HCT116 (cell line): ENCODE data around the gene NDUFS6. TPM values are rescaled to one million over a fixed set of nuclear protein-coding genes. Genes with fewer than 3 reads are reported as not detected.

Source experiments
- ATAC-seq: fragments of 200-7000 bp; cut with Tn5 transposase; 2 replicates; pipeline ENCODE4 v1.9.1; 2020; ENCODE audit warnings: mild to moderate bottlenecking, moderate library complexity
- BruUV-seq: library from RNA; stranded (reverse); fragments of 400-500 nt; replicated peaks from 2 replicates; lab custom pipeline; 2021; lab: Mats Ljungman, UMichigan
- CTCF ChIA-PET: fragments of 300-600 bp; sonication (Branson Sonifier 250); formaldehyde crosslinking; loops from one replicate; lab custom pipeline; 2021; ENCODE audit warnings: antibody characterized with exemption; lab: Charles Lee
- POLR2A ChIA-PET: fragments of 300-600, 350-600 bp; sonication (Branson Sonifier 250); formaldehyde crosslinking; loops from one replicate; lab custom pipeline; 2021; ENCODE audit warnings: antibody characterized with exemption; lab: Charles Lee
- RAD21 ChIA-PET, 2 experiments: fragments of 300-600 bp; sonication (Branson Sonifier 250); formaldehyde crosslinking; loops; one replicate each; lab custom pipeline; 2023; ENCODE audit warnings: low total read pairs in 2 of 2; ENCODE audit not compliant: uncharacterized antibody in 2 of 2, unreplicated experiment in 2 of 2, low non-redundant PET in 1 of 2; lab: Charles Lee
- DNase-seq: peaks from one replicate; pipeline ENCODE4 v3.0.0-alpha.2; 2010; ENCODE audit warnings: low read depth, low spot score
- H2AFZ ChIP-seq: fragments of 200-600 bp; shearing (Covaris generic), sonication (generic); 2 replicates; pipeline ENCODE4 v1.6.1; 2017; ENCODE audit warnings: low read depth, mixed run types, mixed read lengths, antibody characterized with exemption, low read length; ENCODE audit not compliant: poor library complexity, severe bottlenecking
- H3K27ac ChIP-seq: 2 replicates; pipeline ENCODE4 v1.5.1; 2012; ENCODE audit warnings: low read depth, low read length
- H3K27me3 ChIP-seq: fragments of 200-600 bp; sonication (generic); 2 replicates; pipeline ENCODE4 v1.6.1; 2016; ENCODE audit warnings: mixed run types, low read length, mixed read lengths; ENCODE audit not compliant: insufficient read depth
- H3K36me3 ChIP-seq, 2 experiments: fragments of 200-500 bp in 1 of 2; fragments of 200-600 bp in 1 of 2; sonication (Bioruptor generic) in 1 of 2; sonication (generic) in 1 of 2; 2 replicates each; pipeline versions ENCODE4 v1.5.1 to v1.6.1; 2014 to 2016; ENCODE audit warnings: low read length in 2 of 2, inconsistent platforms in 1 of 2, mixed read lengths in 1 of 2, mixed run types in 1 of 2; ENCODE audit not compliant: insufficient read depth in 2 of 2, control insufficient read depth in 1 of 2
- H3K4me1 ChIP-seq, 2 experiments: fragments of 200-600 bp in 1 of 2; sonication (generic) in 1 of 2; 2 replicates each; pipeline versions ENCODE4 v1.5.1 to v1.6.1; 2012 to 2017; ENCODE audit warnings: low read length in 2 of 2, inconsistent platforms in 1 of 2, mild to moderate bottlenecking in 1 of 2, mixed read lengths in 1 of 2, mixed run types in 1 of 2, moderate library complexity in 1 of 2; ENCODE audit not compliant: insufficient read depth in 2 of 2, control insufficient read depth in 1 of 2
- H3K4me2 ChIP-seq: fragments of 200-600 bp; sonication (generic); 2 replicates; pipeline ENCODE4 v1.6.1; 2017; ENCODE audit warnings: mixed run types, low read length, mixed read lengths
- H3K4me3 ChIP-seq, 2 experiments: fragments of 200-600 bp in 1 of 2; sonication (generic) in 1 of 2; replicated peaks in 1 of 2; 2 replicates each; pipeline ENCODE4 v1.5.1; 2011 to 2016; ENCODE audit warnings: low read length in 2 of 2, control low read depth in 1 of 2, low read depth in 1 of 2, mild to moderate bottlenecking in 1 of 2, mixed read lengths in 1 of 2, mixed run types in 1 of 2
- H3K79me2 ChIP-seq: fragments of 200-600 bp; sonication (generic); 2 replicates; pipeline ENCODE4 v1.6.1; 2017; ENCODE audit warnings: mild to moderate bottlenecking, mixed run types, low read length, moderate library complexity, mixed read lengths; ENCODE audit not compliant: insufficient read depth
- H3K9ac ChIP-seq: fragments of 200-600 bp; sonication (generic); 2 replicates; pipeline ENCODE4 v1.6.1; 2016; ENCODE audit warnings: low read length, mixed read lengths
- H3K9me2 ChIP-seq: fragments of 200-600 bp; sonication (generic), shearing (Covaris generic); 2 replicates; pipeline ENCODE4 v1.6.1; 2017; ENCODE audit warnings: mixed run types, mild to moderate bottlenecking, moderate library complexity; ENCODE audit not compliant: insufficient read depth
- H3K9me3 ChIP-seq, 2 experiments: fragments of 200-500 bp in 1 of 2; fragments of 200-600 bp in 1 of 2; sonication (Bioruptor generic) in 1 of 2; sonication (generic) in 1 of 2; 2 replicates each; pipeline ENCODE4 v1.6.1; 2014 to 2017; ENCODE audit warnings: low read length in 2 of 2, mixed read lengths in 2 of 2, inconsistent platforms in 1 of 2, low read depth in 1 of 2, mild to moderate bottlenecking in 1 of 2, mixed run types in 1 of 2, moderate library complexity in 1 of 2; ENCODE audit not compliant: control insufficient read depth in 1 of 2, insufficient read depth in 1 of 2
- H4K20me1 ChIP-seq: fragments of 200-600 bp; sonication (generic), shearing (Covaris generic); 2 replicates; pipeline ENCODE4 v1.6.1; 2017; ENCODE audit warnings: mixed run types, mild to moderate bottlenecking, moderate library complexity; ENCODE audit not compliant: insufficient read depth
- ATF3 ChIP-seq: IDR thresholded peaks from 2 replicates; pipeline ENCODE4 v1.6.1; 2012
- CBX3 ChIP-seq: IDR thresholded peaks from 2 replicates; pipeline ENCODE4 v1.6.1; 2012; ENCODE audit warnings: low read depth
- CEBPB ChIP-seq: IDR thresholded peaks from 2 replicates; pipeline ENCODE4 v1.6.1; 2012; ENCODE audit warnings: low read depth
- EGR1 ChIP-seq: IDR thresholded peaks from 2 replicates; pipeline ENCODE4 v1.6.1; 2012; ENCODE audit warnings: low read depth
- ELF1 ChIP-seq: IDR thresholded peaks from 2 replicates; pipeline ENCODE4 v1.6.1; 2012; ENCODE audit warnings: low read depth, borderline replicate concordance
- EZH2 ChIP-seq: fragments of 200-600 bp; sonication (generic); IDR thresholded peaks from 2 replicates; pipeline ENCODE4 v1.6.1; 2017; ENCODE audit warnings: antibody characterized with exemption, mixed run types
- FOSL1 ChIP-seq: IDR thresholded peaks from 2 replicates; pipeline ENCODE4 v1.6.1; 2012; ENCODE audit warnings: low read depth
- JUND ChIP-seq: IDR thresholded peaks from 2 replicates; pipeline ENCODE4 v1.6.1; 2012
- MAX ChIP-seq: IDR thresholded peaks from 2 replicates; pipeline ENCODE4 v1.6.1; 2012
- POLR2A ChIP-seq: IDR thresholded peaks from 2 replicates; pipeline ENCODE4 v1.7.0; 2011; ENCODE audit warnings: borderline replicate concordance; ENCODE audit not compliant: insufficient read depth, insufficient read length; ENCODE audit errors: extremely low read depth
- RAD21 ChIP-seq: IDR thresholded peaks from 2 replicates; pipeline ENCODE4 v1.6.1; 2012; ENCODE audit warnings: low read depth, mild to moderate bottlenecking
- REST ChIP-seq: IDR thresholded peaks from 2 replicates; pipeline ENCODE4 v1.6.1; 2012; ENCODE audit warnings: low read depth
- SRF ChIP-seq: IDR thresholded peaks from 2 replicates; pipeline ENCODE4 v1.6.1; 2012; ENCODE audit warnings: low read depth
- TCF7L2 ChIP-seq: IDR thresholded peaks from 2 replicates; pipeline ENCODE4 v1.7.0; 2011; ENCODE audit warnings: borderline replicate concordance, inconsistent platforms; ENCODE audit not compliant: insufficient read depth, insufficient read length; ENCODE audit errors: extremely low read depth
- YY1 ChIP-seq: IDR thresholded peaks from 2 replicates; pipeline ENCODE4 v1.6.1; 2011; ENCODE audit warnings: low read length, low read depth, moderate library complexity, mild to moderate bottlenecking; ENCODE audit not compliant: insufficient replicate concordance; ENCODE audit errors: extremely low read depth
- ZBTB33 ChIP-seq: IDR thresholded peaks from 2 replicates; pipeline ENCODE4 v1.6.1; 2011; ENCODE audit warnings: mild to moderate bottlenecking, low read length, moderate library complexity; ENCODE audit not compliant: insufficient replicate concordance; ENCODE audit errors: extremely low read depth
- ZFX ChIP-seq: fragments of 450-650 bp; IDR thresholded peaks from 2 replicates; pipeline ENCODE4 v1.6.1; 2017
- ZNF274 ChIP-seq: fragments of 200-500 bp; sonication (Bioruptor generic); IDR thresholded peaks from 2 replicates; pipeline ENCODE4 v1.6.1; 2014; ENCODE audit warnings: mild to moderate bottlenecking, low read depth, low read length, inconsistent platforms
- intact Hi-C: fragments of 100-400 bp; cut with micrococcal nuclease; formaldehyde crosslinking; loops from 2 replicates; pipeline ENCODE4 v1.10.0; 2022
- total RNA-seq: library from RNA; stranded (reverse); gene quantifications from one replicate; pipeline ENCODE4 v1.2.1, GENCODE V29; 2021; ENCODE audit not compliant: unreplicated experiment

Gene NDUFS6
- total RNA-seq, 1 experiment from 2014 or later, result 43.8 TPM

GRCh38 chr5:1817261-1818043, 16.2 kb downstream of the NDUFS6 start:
- CTCF ChIA-PET, result no interaction called here

More at GRCh38 chr5:1817261-1818043, 16.2 kb downstream of the NDUFS6 start:
- no peaks in the 10 kb centered on the region for H3K4me1 ChIP-seq
- ChIA-PET POLR2A (no interaction called here), RAD21 (no interaction called here)
- BruUV-seq, result no TSS peak
- TF ChIP-seq ELF1 (no peak), ATF3 (no peak), POLR2A (no peak), REST (no peak), MAX (no peak), TCF7L2 (no peak), EZH2 (no peak), ZFX (no peak), CBX3 (no peak), ZNF274 (no peak), FOSL1 (no peak), EGR1 (no peak), JUND (no peak), SRF (no peak), ZBTB33 (no peak), YY1 (no peak), RAD21 (no peak), CEBPB (no peak)
- H3K9me2 ChIP-seq, result no peaks in the 10 kb centered on the region
- peaks cover 3% of the 10 kb centered on the region; the same call in 1 of the 2 replicates for H4K20me1 ChIP-seq
- no peaks in the 10 kb centered on the region for H3K27me3 ChIP-seq
- intact Hi-C loops, result no loop called here
- peaks cover 27 to 56% of the 10 kb centered on the region in 2 experiments; a peak in 3 of 4 replicates for H3K36me3 ChIP-seq
- no peak overlapping the region for H3K27ac ChIP-seq
- ATAC-seq (no peak), DNase-seq (no peak)
- H3K79me2 ChIP-seq, result peaks cover 34% of the 10 kb centered on the region
- H3K4me3 ChIP-seq, result no peak overlapping the region
- no peak overlapping the region for H2AFZ ChIP-seq
- no peak overlapping the region for H3K9ac ChIP-seq
- no peaks in the 10 kb centered on the region for H3K9me3 ChIP-seq
- H3K4me2 ChIP-seq, result no peak overlapping the region
